Hepatocyte (in vitro differentiated cells): ENCODE measurements around the gene ZNF407. TPM values are rescaled to one million over a fixed set of nuclear protein-coding genes. Genes with fewer than 3 reads are reported as not detected.
"Not testable (repeated sequence)": the region's sequence is repeated elsewhere in the genome, so short reads cannot be mapped to it uniquely, and the experiment has no call there.

ENCODE experiments used
- DNase-seq: peaks from one replicate; pipeline ENCODE4 v3.0.0-alpha.2; 2016; ENCODE audit warnings: low spot score
- H2AFZ ChIP-seq: fragments of 200-600 bp; sonication (generic); 2 replicates; pipeline ENCODE4 v1.6.0; 2016; ENCODE audit warnings: antibody characterized with exemption, mild to moderate bottlenecking
- H3K27ac ChIP-seq: fragments of 200-600 bp; sonication (generic); 2 replicates; pipeline ENCODE4 v1.5.1; 2016; ENCODE audit warnings: mild to moderate bottlenecking
- H3K27me3 ChIP-seq: fragments of 200-600 bp; sonication (generic); 2 replicates; pipeline ENCODE4 v1.6.1; 2016
- H3K36me3 ChIP-seq: fragments of 200-600 bp; sonication (generic); replicated peaks from 2 replicates; pipeline ENCODE4 v1.5.1; 2016; ENCODE audit warnings: low read depth; ENCODE audit not compliant: insufficient read depth
- H3K4me1 ChIP-seq: fragments of 200-600 bp; sonication (generic); 2 replicates; pipeline ENCODE4 v1.5.1; 2016; ENCODE audit warnings: mild to moderate bottlenecking, moderate library complexity; ENCODE audit not compliant: insufficient read depth
- H3K4me2 ChIP-seq: fragments of 200-600 bp; sonication (generic); 2 replicates; pipeline ENCODE4 v1.6.0; 2016
- H3K4me3 ChIP-seq: fragments of 200-600 bp; sonication (generic); 2 replicates; pipeline ENCODE4 v1.5.1; 2016; ENCODE audit warnings: mild to moderate bottlenecking
- H3K79me2 ChIP-seq: fragments of 200-600 bp; sonication (generic); 2 replicates; pipeline ENCODE4 v1.6.0; 2017; ENCODE audit warnings: mild to moderate bottlenecking
- H3K9me2 ChIP-seq: fragments of 200-600 bp; sonication (generic); replicated peaks from 2 replicates; pipeline ENCODE4 v1.6.0; 2017; ENCODE audit warnings: mild to moderate bottlenecking; ENCODE audit not compliant: insufficient read depth
- H3K9me3 ChIP-seq: fragments of 200-600 bp; sonication (generic); 2 replicates; pipeline ENCODE4 v1.5.1; 2016; ENCODE audit warnings: low read depth, mild to moderate bottlenecking
- H4K20me1 ChIP-seq: fragments of 200-600 bp; sonication (generic); 2 replicates; pipeline ENCODE4 v1.6.0; 2016; ENCODE audit warnings: mild to moderate bottlenecking; ENCODE audit not compliant: insufficient read depth, poor library complexity, severe bottlenecking
- EZH2 ChIP-seq: fragments of 200-600 bp; sonication (generic); IDR thresholded peaks from 2 replicates; pipeline ENCODE4 v1.6.1; 2016; ENCODE audit warnings: antibody characterized with exemption, mild to moderate bottlenecking, borderline replicate concordance
- EZH2phosphoT487 ChIP-seq: fragments of 200-600 bp; sonication (generic); IDR thresholded peaks from one replicate; pipeline ENCODE4 v1.6.1; 2018; ENCODE audit warnings: antibody characterized with exemption, mild to moderate bottlenecking, low read depth, moderate library complexity; ENCODE audit not compliant: unreplicated experiment, severe bottlenecking
- WGBS: methylation state at CpG from one replicate; pipeline ENCODE4 v1.1.6; 2016; ENCODE audit warnings: low lambda C conversion rate; ENCODE audit errors: missing lambda C conversion rate; 5-methylcytosine and 5-hydroxymethylcytosine counted together
- polyA plus RNA-seq: library from polyadenylated mRNA; unstranded; fragments of >200 nt; fragmentation: Nextera tagmentation; extraction: Ambion mirVana; gene quantifications from 2 replicates; pipeline ENCODE4 v1.2.1, GENCODE V29; 2016
- total RNA-seq: library from RNA; depleted of rRNA; stranded (reverse); fragments of >200 nt; gene quantifications from 2 replicates; pipeline ENCODE4 v1.2.3, GENCODE V29; 2014
- TF ChIP-seq, protein P1 (sequence below): fragments of 200-600 bp; sonication (generic); IDR thresholded peaks from 2 replicates; pipeline ENCODE4 v1.5.1; 2016; ENCODE audit warnings: antibody characterized with exemption, mild to moderate bottlenecking; ENCODE audit not compliant: poor library complexity

Gene ZNF407
- total and polyA plus RNA-seq, 2 experiments from 2014 or later: 3.2 to 12.4 TPM

- no peak overlapping the region for H3K4me3 ChIP-seq
- H3K9me2 ChIP-seq: no peaks in the 10 kb centered on the region
- no peaks in the 10 kb centered on the region for H3K4me1 ChIP-seq
- H3K9me3 ChIP-seq: no peaks in the 10 kb centered on the region
- WGBS: 93% methylated on average over 2 of the region's 2 CpGs
- H3K4me2 ChIP-seq: no peak overlapping the region
- no peak for DNase-seq
- no peaks in the 10 kb centered on the region for H4K20me1 ChIP-seq
- no peaks in the 10 kb centered on the region for H3K36me3 ChIP-seq
- H3K27ac ChIP-seq: no peak overlapping the region
- no peaks in the 10 kb centered on the region for H3K79me2 ChIP-seq
- H2AFZ ChIP-seq: no peak overlapping the region
- TF ChIP-seq, protein P1, sequence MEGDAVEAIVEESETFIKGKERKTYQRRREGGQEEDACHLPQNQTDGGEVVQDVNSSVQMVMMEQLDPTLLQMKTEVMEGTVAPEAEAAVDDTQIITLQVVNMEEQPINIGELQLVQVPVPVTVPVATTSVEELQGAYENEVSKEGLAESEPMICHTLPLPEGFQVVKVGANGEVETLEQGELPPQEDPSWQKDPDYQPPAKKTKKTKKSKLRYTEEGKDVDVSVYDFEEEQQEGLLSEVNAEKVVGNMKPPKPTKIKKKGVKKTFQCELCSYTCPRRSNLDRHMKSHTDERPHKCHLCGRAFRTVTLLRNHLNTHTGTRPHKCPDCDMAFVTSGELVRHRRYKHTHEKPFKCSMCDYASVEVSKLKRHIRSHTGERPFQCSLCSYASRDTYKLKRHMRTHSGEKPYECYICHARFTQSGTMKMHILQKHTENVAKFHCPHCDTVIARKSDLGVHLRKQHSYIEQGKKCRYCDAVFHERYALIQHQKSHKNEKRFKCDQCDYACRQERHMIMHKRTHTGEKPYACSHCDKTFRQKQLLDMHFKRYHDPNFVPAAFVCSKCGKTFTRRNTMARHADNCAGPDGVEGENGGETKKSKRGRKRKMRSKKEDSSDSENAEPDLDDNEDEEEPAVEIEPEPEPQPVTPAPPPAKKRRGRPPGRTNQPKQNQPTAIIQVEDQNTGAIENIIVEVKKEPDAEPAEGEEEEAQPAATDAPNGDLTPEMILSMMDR: no peak
- TF ChIP-seq EZH2 (no peak), EZH2phosphoT487 (no peak)
- H3K27me3 ChIP-seq: no peaks in the 10 kb centered on the region
Observed at GRCh38 chr18:74967979-74968378, 370.3 kb downstream of the ZNF407 start.

DNA sequence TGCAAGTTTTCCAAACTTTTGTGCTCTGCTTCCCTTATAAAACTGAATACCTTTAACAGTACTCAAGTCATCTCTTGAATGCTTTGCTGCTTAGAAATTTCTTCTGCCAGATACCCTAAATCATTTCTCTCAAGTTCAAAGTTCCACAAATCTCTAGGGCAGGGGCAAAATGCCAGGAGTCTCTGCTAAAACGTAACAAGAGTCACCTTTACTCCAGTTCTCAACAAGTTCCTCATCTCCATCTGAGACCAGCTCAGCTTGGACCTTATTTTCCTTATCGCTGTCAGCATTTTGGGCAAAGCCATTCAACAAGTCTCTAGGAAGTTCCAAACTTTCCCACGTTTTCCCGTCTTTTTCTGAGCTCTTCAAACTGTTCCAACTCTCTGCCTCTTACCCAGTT, 373.7 kb downstream of the ZNF407 start:
- not testable (repeated sequence) for H3K4me2 ChIP-seq, H2AFZ ChIP-seq, H3K9me3 ChIP-seq, H4K20me1 ChIP-seq, H3K27ac ChIP-seq, DNase-seq, H3K27me3 ChIP-seq, H3K4me3 ChIP-seq, H3K36me3 ChIP-seq, H3K4me1 ChIP-seq, H3K9me2 ChIP-seq, H3K79me2 ChIP-seq
- WGBS: 88% methylated on average over 4 of the region's 4 CpGs

- H3K4me2 ChIP-seq, H3K27me3 ChIP-seq, H3K4me1 ChIP-seq, H3K4me3 ChIP-seq, DNase-seq, H3K36me3 ChIP-seq, H3K27ac ChIP-seq, H4K20me1 ChIP-seq, H2AFZ ChIP-seq, H3K9me3 ChIP-seq, H3K9me2 ChIP-seq, H3K79me2 ChIP-seq: not testable (repeated sequence)
- 54% methylated on average over 2 of the region's 2 CpGs for WGBS
Observed at GRCh38 chr18:74971776-74972175, 374.1 kb downstream of the ZNF407 start.

- TF ChIP-seq EZH2 (no peak), EZH2phosphoT487 (no peak)
- TF ChIP-seq, protein P1: no peak
- Histone ChIP-seq H3K4me3 (no peak overlapping the region), H2AFZ (no peak overlapping the region), H3K9me2 (no peaks in the 10 kb centered on the region), H3K27ac (no peak overlapping the region), H3K79me2 (no peaks in the 10 kb centered on the region), H3K4me1 (peaks cover 8% of the 10 kb centered on the region), H3K9me3 (no peaks in the 10 kb centered on the region), H3K27me3 (no peaks in the 10 kb centered on the region), H3K4me2 (no peak overlapping the region), H3K36me3 (no peaks in the 10 kb centered on the region), H4K20me1 (no peaks in the 10 kb centered on the region)
- 73% methylated on average over 1 of the region's 1 CpG for WGBS
- DNase-seq: no peak
Observed at GRCh38 chr18:74972354-74972753, 374.7 kb downstream of the ZNF407 start.

GRCh38 chr18:74975001-74975400, 377.3 kb downstream of the ZNF407 start:
- Histone ChIP-seq H2AFZ (no peak overlapping the region), H3K9me3 (no peaks in the 10 kb centered on the region), H3K4me3 (no peak overlapping the region), H3K79me2 (no peaks in the 10 kb centered on the region), H3K27ac (no peak overlapping the region), H4K20me1 (no peaks in the 10 kb centered on the region), H3K36me3 (no peaks in the 10 kb centered on the region), H3K9me2 (no peaks in the 10 kb centered on the region), H3K27me3 (no peaks in the 10 kb centered on the region), H3K4me1 (peaks cover 11% of the 10 kb centered on the region), H3K4me2 (no peak overlapping the region)
- TF ChIP-seq, protein P1: no peak
- TF ChIP-seq EZH2 (no peak), EZH2phosphoT487 (no peak)
- 81% methylated on average over 5 of the region's 5 CpGs for WGBS
- no peak for DNase-seq
